ENCODE measurements around the gene METTL25B. TPM values are rescaled to one million over a fixed set of nuclear protein-coding genes. Genes with fewer than 3 reads are reported as not detected.
A peak's percentile ranks its signal among the peaks of the same experiment; 100 is the strongest.

Gene METTL25B
- total and polyA plus RNA-seq, 10 of the 15 experiments (the other 5 are each of a cell fraction or from before 2014, with no cell fraction given), result 5.9 to 25.2 (median 13.5) TPM

DNA sequence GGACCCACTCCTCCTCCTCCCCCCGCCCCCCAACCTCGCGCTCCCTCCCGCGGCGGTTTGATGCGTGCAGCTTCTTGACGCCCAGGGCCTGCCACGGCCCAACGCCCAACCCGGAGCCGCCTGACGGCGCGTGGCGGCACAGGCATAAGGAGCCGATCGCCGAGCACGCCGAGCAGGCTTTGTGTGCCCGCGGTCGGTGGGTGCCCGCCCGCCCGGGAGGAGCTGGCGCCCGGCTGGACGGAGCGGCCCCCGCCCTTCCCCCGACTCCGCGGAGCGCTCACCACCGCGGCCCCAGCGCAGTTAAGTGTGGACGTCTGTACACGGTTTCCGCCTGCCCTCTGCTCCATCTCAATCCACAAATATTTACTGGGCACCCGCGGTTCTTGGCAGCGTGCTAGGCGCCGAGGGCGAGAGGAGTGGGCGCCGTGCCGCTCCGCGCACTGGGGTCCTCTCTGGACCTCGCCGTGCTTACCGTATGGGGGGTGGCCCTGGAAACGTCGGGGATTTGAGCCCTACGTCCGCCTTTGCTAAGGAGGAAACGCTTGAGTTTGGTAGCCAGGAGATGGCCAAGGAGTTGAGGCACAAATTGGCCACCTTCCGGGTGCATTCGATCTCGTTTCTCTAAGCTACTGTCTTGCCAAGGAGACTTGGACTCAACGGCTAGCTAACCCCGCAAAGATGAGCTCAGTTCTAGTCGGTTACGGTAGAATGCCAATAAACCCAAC, 23.6 kb downstream of the METTL25B start (continued):
- TF ChIP-seq, protein P1, sequence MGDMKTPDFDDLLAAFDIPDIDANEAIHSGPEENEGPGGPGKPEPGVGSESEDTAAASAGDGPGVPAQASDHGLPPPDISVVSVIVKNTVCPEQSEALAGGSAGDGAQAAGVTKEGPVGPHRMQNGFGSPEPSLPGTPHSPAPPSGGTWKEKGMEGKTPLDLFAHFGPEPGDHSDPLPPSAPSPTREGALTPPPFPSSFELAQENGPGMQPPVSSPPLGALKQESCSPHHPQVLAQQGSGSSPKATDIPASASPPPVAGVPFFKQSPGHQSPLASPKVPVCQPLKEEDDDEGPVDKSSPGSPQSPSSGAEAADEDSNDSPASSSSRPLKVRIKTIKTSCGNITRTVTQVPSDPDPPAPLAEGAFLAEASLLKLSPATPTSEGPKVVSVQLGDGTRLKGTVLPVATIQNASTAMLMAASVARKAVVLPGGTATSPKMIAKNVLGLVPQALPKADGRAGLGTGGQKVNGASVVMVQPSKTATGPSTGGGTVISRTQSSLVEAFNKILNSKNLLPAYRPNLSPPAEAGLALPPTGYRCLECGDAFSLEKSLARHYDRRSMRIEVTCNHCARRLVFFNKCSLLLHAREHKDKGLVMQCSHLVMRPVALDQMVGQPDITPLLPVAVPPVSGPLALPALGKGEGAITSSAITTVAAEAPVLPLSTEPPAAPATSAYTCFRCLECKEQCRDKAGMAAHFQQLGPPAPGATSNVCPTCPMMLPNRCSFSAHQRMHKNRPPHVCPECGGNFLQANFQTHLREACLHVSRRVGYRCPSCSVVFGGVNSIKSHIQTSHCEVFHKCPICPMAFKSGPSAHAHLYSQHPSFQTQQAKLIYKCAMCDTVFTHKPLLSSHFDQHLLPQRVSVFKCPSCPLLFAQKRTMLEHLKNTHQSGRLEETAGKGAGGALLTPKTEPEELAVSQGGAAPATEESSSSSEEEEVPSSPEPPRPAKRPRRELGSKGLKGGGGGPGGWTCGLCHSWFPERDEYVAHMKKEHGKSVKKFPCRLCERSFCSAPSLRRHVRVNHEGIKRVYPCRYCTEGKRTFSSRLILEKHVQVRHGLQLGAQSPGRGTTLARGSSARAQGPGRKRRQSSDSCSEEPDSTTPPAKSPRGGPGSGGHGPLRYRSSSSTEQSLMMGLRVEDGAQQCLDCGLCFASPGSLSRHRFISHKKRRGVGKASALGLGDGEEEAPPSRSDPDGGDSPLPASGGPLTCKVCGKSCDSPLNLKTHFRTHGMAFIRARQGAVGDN (IDR thresholded peaks at IDR 0.05), result peak; percentile 49
- TF ChIP-seq SP1 (IDR thresholded peaks at IDR 0.05; ENCODE audit: low read depth, low read length) (peak; percentile 88), MYC (IDR thresholded peaks at IDR 0.05; ENCODE audit: insufficient read depth, insufficient read length, insufficient replicate concordance, low read length, severe bottlenecking) (no peak), MTA3 (IDR thresholded peaks at IDR 0.05; ENCODE audit: borderline replicate concordance, low read length) (no peak), RELA (IDR thresholded peaks at IDR 0.05; ENCODE audit: borderline replicate concordance, partially characterized antibody) (peak; percentile 35), CEBPB (IDR thresholded peaks at IDR 0.05; ENCODE audit: borderline replicate concordance in 1 of 2, low read depth in 2 of 2, low read length in 2 of 2) (no peak), POLR2AphosphoS5 (IDR thresholded peaks at IDR 0.05; ENCODE audit: low read length) (no peak), ASH2L (IDR thresholded peaks at IDR 0.05; ENCODE audit: borderline replicate concordance, low read depth) (0 out of 2 replicates have a peak, but pooled peaks have one; percentile 27), MYB (IDR thresholded peaks at IDR 0.05; ENCODE audit: borderline replicate concordance, low read depth, low read length) (no peak), CBX5 (IDR thresholded peaks at IDR 0.05; ENCODE audit: low read depth) (no peak), KDM1A (IDR thresholded peaks at IDR 0.05; ENCODE audit: borderline replicate concordance) (no peak), SMARCA5 (IDR thresholded peaks at IDR 0.05) (no peak), NR2C1 (IDR thresholded peaks at IDR 0.05) (0 out of 2 replicates have a peak, but pooled peaks have one; percentile 23), SMAD1 (IDR thresholded peaks at IDR 0.05; ENCODE audit: low read depth, partially characterized antibody) (no peak), CHD4 (IDR thresholded peaks at IDR 0.05) (no peak), SMAD5 (IDR thresholded peaks at IDR 0.05; ENCODE audit: low read depth) (no peak), ESRRA (IDR thresholded peaks at IDR 0.05; ENCODE audit: low read length) (no peak), SRF (IDR thresholded peaks at IDR 0.05; ENCODE audit: low read depth in 2 of 2, low read length in 2 of 2) (peak; percentile 90 to 98), WRNIP1 (IDR thresholded peaks at IDR 0.05; ENCODE audit: borderline replicate concordance, low read depth, low read length) (no peak), TCF3 (IDR thresholded peaks at IDR 0.05; ENCODE audit: borderline replicate concordance, insufficient read depth, low read depth, low read length) (0 out of 2 replicates have a peak, but pooled peaks have one; percentile 40), ZSCAN29 (IDR thresholded peaks at IDR 0.05) (no peak), POLR2A (IDR thresholded peaks at IDR 0.05; ENCODE audit: low read depth, low read length) (peak; percentile 84), ZBED1 (IDR thresholded peaks at IDR 0.05; ENCODE audit: borderline replicate concordance) (no peak; the same call in 1 of the 2 replicates)
- TF ChIP-seq, protein P2, sequence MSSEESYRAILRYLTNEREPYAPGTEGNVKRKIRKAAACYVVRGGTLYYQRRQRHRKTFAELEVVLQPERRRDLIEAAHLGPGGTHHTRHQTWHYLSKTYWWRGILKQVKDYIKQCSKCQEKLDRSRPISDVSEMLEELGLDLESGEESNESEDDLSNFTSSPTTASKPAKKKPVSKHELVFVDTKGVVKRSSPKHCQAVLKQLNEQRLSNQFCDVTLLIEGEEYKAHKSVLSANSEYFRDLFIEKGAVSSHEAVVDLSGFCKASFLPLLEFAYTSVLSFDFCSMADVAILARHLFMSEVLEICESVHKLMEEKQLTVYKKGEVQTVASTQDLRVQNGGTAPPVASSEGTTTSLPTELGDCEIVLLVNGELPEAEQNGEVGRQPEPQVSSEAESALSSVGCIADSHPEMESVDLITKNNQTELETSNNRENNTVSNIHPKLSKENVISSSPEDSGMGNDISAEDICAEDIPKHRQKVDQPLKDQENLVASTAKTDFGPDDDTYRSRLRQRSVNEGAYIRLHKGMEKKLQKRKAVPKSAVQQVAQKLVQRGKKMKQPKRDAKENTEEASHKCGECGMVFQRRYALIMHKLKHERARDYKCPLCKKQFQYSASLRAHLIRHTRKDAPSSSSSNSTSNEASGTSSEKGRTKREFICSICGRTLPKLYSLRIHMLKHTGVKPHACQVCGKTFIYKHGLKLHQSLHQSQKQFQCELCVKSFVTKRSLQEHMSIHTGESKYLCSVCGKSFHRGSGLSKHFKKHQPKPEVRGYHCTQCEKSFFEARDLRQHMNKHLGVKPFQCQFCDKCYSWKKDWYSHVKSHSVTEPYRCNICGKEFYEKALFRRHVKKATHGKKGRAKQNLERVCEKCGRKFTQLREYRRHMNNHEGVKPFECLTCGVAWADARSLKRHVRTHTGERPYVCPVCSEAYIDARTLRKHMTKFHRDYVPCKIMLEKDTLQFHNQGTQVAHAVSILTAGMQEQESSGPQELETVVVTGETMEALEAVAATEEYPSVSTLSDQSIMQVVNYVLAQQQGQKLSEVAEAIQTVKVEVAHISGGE (CRISPR knock-in tag; IDR thresholded peaks at IDR 0.05), result no peak

Measured in GM12878 (cell line).